ENCODE results near the gene RNF39. TPM values are rescaled to one million over a fixed set of nuclear protein-coding genes. Genes with fewer than 3 reads are reported as not detected.

RNF39 gene
- total RNA-seq, 1 donor from 2014 or later: 2.5 TPM

GRCh38 chr6:30113841-30114240 is 38.3 kb upstream of the RNF39 start:
- no peaks in the 10 kb centered on the region for H3K9me3 ChIP-seq
- H3K4me3 ChIP-seq: no peak overlapping the region
- TF ChIP-seq CTCF (IDR thresholded peaks at IDR 0.05): no peak
- intact Hi-C loops (cut with DNase I): no loop called here
- no peak for DNase-seq
- H3K27me3 ChIP-seq (ENCODE audit: low read depth): peaks cover 35% of the 10 kb centered on the region
- no peaks in the 10 kb centered on the region for H3K4me1 ChIP-seq
- H3K36me3 ChIP-seq: no peaks in the 10 kb centered on the region
- no peak for ATAC-seq
- H3K27ac ChIP-seq: no peak overlapping the region

GRCh38 chr6:30113003-30113759 is 37.6 kb upstream of the RNF39 start, which contains the start of gene TRIM31:
TRIM31 (minus strand) TSS chr6:30113090; CDS start chr6:30112805, 285 bp downstream.
- Histone ChIP-seq H3K36me3 (no peaks in the 10 kb centered on the region), H3K27ac (no peak within 1 kb of the TSS), H3K27me3 (ENCODE audit: low read depth) (peaks cover 35% of the 10 kb centered on the region), H3K9me3 (no peaks in the 10 kb centered on the region), H3K4me3 (no peak within 1 kb of the TSS), H3K4me1 (no peaks in the 10 kb centered on the region)
- no peak for DNase-seq
- intact Hi-C loops (cut with DNase I): no loop called here
- TF ChIP-seq CTCF (IDR thresholded peaks at IDR 0.05): no peak
- peak in 1 of 2 donors; percentile 51 for ATAC-seq

- intact Hi-C loops (cut with DNase I): no loop called here
- no peak overlapping the region for H3K4me3 ChIP-seq
- no peak for DNase-seq
- no peaks in the 10 kb centered on the region for H3K36me3 ChIP-seq
- no peaks in the 10 kb centered on the region for H3K4me1 ChIP-seq
- H3K9me3 ChIP-seq: no peaks in the 10 kb centered on the region
- H3K27me3 ChIP-seq (ENCODE audit: low read depth): peaks cover 35% of the 10 kb centered on the region
- ATAC-seq: no peak
- no peak for TF ChIP-seq CTCF (IDR thresholded peaks at IDR 0.05)
- no peak overlapping the region for H3K27ac ChIP-seq
Measured at GRCh38 chr6:30112402-30112994, 36.9 kb upstream of the RNF39 start.

- ATAC-seq (no peak), DNase-seq (no peak)
- Histone ChIP-seq H3K4me3 (no peak overlapping the region), H3K27ac (no peak overlapping the region), H3K9me3 (no peaks in the 10 kb centered on the region), H3K36me3 (no peaks in the 10 kb centered on the region), H3K4me1 (no peaks in the 10 kb centered on the region), H3K27me3 (ENCODE audit: low read depth) (peaks cover 39% of the 10 kb centered on the region)
- no peak for TF ChIP-seq CTCF (IDR thresholded peaks at IDR 0.05)
- intact Hi-C loops (cut with DNase I): no loop called here
Measured at GRCh38 chr6:30111266-30111856, 35.8 kb upstream of the RNF39 start.

- H3K27ac ChIP-seq: no peak overlapping the region
- ATAC-seq (no peak), DNase-seq (no peak)
- H3K36me3 ChIP-seq: no peaks in the 10 kb centered on the region
- H3K9me3 ChIP-seq: no peaks in the 10 kb centered on the region
- peaks cover 11% of the 10 kb centered on the region for H3K27me3 ChIP-seq (ENCODE audit: low read depth)
- no peak overlapping the region for H3K4me3 ChIP-seq
- intact Hi-C loops (cut with DNase I): no loop called here
- TF ChIP-seq CTCF (IDR thresholded peaks at IDR 0.05): no peak
- peaks cover 35% of the 10 kb centered on the region for H3K4me1 ChIP-seq
Measured at GRCh38 chr6:30104661-30105060, 29.1 kb upstream of the RNF39 start.
